ENCODE measurements around the gene CGB2.

Gene CGB2

GRCh38 chr19:49070416-49070815 lies 38.7 kb downstream of the CGB2 start:
- no peak for DNase-seq

- DNase-seq = no peak
These were observed 40.3 kb downstream of the CGB2 start for GRCh38 chr19:49071860-49072547.

GRCh38 chr19:49073514-49074378 lies 42.1 kb downstream of the CGB2 start:
- DNase-seq = peak in 1 of 2 experiments; percentile 25

- DNase-seq = peak in 1 of 2 experiments; percentile 15
These were observed 43.2 kb downstream of the CGB2 start for GRCh38 chr19:49074869-49075268.

- DNase-seq = no peak
These were observed 48.7 kb downstream of the CGB2 start for GRCh38 chr19:49080392-49080791.

- no peak for DNase-seq
These were observed 49.6 kb downstream of the CGB2 start for GRCh38 chr19:49081273-49081672.
